ENCODE measurements around the gene SPATS2L.

DNA sequence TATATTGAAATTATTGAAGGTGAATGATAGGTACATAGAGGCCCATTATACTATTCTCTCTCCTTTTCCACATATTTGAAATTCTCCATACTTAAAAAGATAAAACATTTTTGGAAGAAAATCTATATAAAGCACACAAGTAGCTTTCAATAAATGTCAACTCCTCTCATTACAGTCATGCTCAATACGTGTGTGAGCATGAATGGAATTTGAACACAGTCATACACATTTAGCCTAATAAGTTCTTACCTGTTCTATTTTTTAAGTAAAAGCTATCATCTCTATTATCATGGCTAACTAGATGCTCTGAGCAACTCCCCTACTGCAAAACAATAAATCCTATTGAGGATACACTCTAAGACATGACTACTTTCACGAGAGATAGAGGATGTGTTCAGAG is 41.9 kb upstream of the SPATS2L start:
- TF ChIP-seq, protein P1, sequence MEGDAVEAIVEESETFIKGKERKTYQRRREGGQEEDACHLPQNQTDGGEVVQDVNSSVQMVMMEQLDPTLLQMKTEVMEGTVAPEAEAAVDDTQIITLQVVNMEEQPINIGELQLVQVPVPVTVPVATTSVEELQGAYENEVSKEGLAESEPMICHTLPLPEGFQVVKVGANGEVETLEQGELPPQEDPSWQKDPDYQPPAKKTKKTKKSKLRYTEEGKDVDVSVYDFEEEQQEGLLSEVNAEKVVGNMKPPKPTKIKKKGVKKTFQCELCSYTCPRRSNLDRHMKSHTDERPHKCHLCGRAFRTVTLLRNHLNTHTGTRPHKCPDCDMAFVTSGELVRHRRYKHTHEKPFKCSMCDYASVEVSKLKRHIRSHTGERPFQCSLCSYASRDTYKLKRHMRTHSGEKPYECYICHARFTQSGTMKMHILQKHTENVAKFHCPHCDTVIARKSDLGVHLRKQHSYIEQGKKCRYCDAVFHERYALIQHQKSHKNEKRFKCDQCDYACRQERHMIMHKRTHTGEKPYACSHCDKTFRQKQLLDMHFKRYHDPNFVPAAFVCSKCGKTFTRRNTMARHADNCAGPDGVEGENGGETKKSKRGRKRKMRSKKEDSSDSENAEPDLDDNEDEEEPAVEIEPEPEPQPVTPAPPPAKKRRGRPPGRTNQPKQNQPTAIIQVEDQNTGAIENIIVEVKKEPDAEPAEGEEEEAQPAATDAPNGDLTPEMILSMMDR (conservative IDR thresholded peaks at IDR 0.05; ENCODE audit: low read length): no peak
- no peak for TF ChIP-seq EZH2phosphoT487 (IDR thresholded peaks at IDR 0.05; ENCODE audit: borderline replicate concordance)

Measured in Loucy (cell line).